Progenitor cell of endocrine pancreas (in vitro differentiated cells): ENCODE results near the gene MRGPRF. TPM values are rescaled to one million over a fixed set of nuclear protein-coding genes. Genes with fewer than 3 reads are reported as not detected.
A peak's percentile ranks its signal among the peaks of the same experiment; 100 is the strongest.

Source experiments
- DNase-seq: peaks from one replicate; pipeline ENCODE4 v3.0.0; 2021; ENCODE audit warnings: low spot score; ENCODE audit not compliant: unreplicated experiment
- H3K27ac Mint-ChIP-seq: 2 replicates; pipeline ENCODE4 v1.8.0; 2021; ENCODE audit warnings: mild to moderate bottlenecking, moderate library complexity, mixed read lengths
- H3K27me3 Mint-ChIP-seq: 2 replicates; pipeline ENCODE4 v1.8.0; 2021; ENCODE audit warnings: mixed read lengths
- H3K36me3 Mint-ChIP-seq: 2 replicates; pipeline ENCODE4 v1.8.0; 2022; ENCODE audit warnings: mixed read lengths; ENCODE audit not compliant: insufficient read depth
- H3K4me1 Mint-ChIP-seq: 2 replicates; pipeline ENCODE4 v1.8.0; 2021; ENCODE audit warnings: low read depth, mixed read lengths
- H3K4me3 Mint-ChIP-seq: 2 replicates; pipeline ENCODE4 v1.8.0; 2021; ENCODE audit warnings: low read depth, mild to moderate bottlenecking, moderate library complexity, mixed read lengths
- H3K9me3 Mint-ChIP-seq: 2 replicates; pipeline ENCODE4 v1.8.0; 2021; ENCODE audit warnings: low read depth, mixed read lengths
- CTCF ChIP-seq: fragments of 200-600 bp; sonication (generic); IDR thresholded peaks from one replicate; pipeline ENCODE4 v1.5.0; 2021; ENCODE audit warnings: antibody characterized with exemption, mild to moderate bottlenecking; ENCODE audit not compliant: unreplicated experiment
- total RNA-seq: library from RNA; stranded (reverse); gene quantifications from 2 replicates; pipeline ENCODE4 v1.2.1, GENCODE V29; 2021

MRGPRF gene
- total RNA-seq, 1 donor from 2014 or later: 0.41 TPM

- no peak overlapping the region for H3K4me3 Mint-ChIP-seq
- H3K4me1 Mint-ChIP-seq: no peaks in the 10 kb centered on the region
- no peaks in the 10 kb centered on the region for H3K9me3 Mint-ChIP-seq
- no peak for DNase-seq
- peaks cover 5% of the 10 kb centered on the region for H3K27me3 Mint-ChIP-seq
- H3K36me3 Mint-ChIP-seq: no peaks in the 10 kb centered on the region
- no peak overlapping the region for H3K27ac Mint-ChIP-seq
- no peak for TF ChIP-seq CTCF
These were observed 13.8 kb downstream of the MRGPRF start for GRCh38 chr11:68999093-68999747.

- TF ChIP-seq CTCF: no peak
- H3K27ac Mint-ChIP-seq: no peak overlapping the region
- H3K4me3 Mint-ChIP-seq: no peak overlapping the region
- no peaks in the 10 kb centered on the region for H3K4me1 Mint-ChIP-seq
- no peak for DNase-seq
- peaks cover 10% of the 10 kb centered on the region for H3K27me3 Mint-ChIP-seq
- H3K9me3 Mint-ChIP-seq: no peaks in the 10 kb centered on the region
- H3K36me3 Mint-ChIP-seq: no peaks in the 10 kb centered on the region
These were observed 14.6 kb downstream of the MRGPRF start for GRCh38 chr11:68998390-68998911.

- no peak overlapping the region for H3K4me3 Mint-ChIP-seq
- peaks cover 14% of the 10 kb centered on the region for H3K27me3 Mint-ChIP-seq
- H3K4me1 Mint-ChIP-seq: no peaks in the 10 kb centered on the region
- no peak overlapping the region for H3K27ac Mint-ChIP-seq
- no peaks in the 10 kb centered on the region for H3K36me3 Mint-ChIP-seq
- no peaks in the 10 kb centered on the region for H3K9me3 Mint-ChIP-seq
- peak; percentile 2 for DNase-seq
- no peak for TF ChIP-seq CTCF
These were observed 15.1 kb downstream of the MRGPRF start for GRCh38 chr11:68997995-68998348.

GRCh38 chr11:68997124-68997994 is 15.7 kb downstream of the MRGPRF start:
- peak; percentile 4 for DNase-seq
- no peak for TF ChIP-seq CTCF
- Mint-ChIP-seq H3K9me3 (no peaks in the 10 kb centered on the region), H3K4me1 (no peaks in the 10 kb centered on the region), H3K4me3 (no peak overlapping the region), H3K27me3 (peaks cover 19% of the 10 kb centered on the region), H3K27ac (no peak overlapping the region), H3K36me3 (no peaks in the 10 kb centered on the region)

GRCh38 chr11:68996376-68997123 is 16.5 kb downstream of the MRGPRF start:
- Mint-ChIP-seq H3K9me3 (no peaks in the 10 kb centered on the region), H3K4me3 (no peak overlapping the region), H3K36me3 (no peaks in the 10 kb centered on the region), H3K27me3 (peaks cover 25% of the 10 kb centered on the region), H3K27ac (no peak overlapping the region), H3K4me1 (no peaks in the 10 kb centered on the region)
- no peak for DNase-seq
- TF ChIP-seq CTCF: no peak
